NCI-H2029 (cell line): Measurements from ENCODE around the gene PRXL2A.
"Not testable (repeated sequence)": the region's sequence is repeated elsewhere in the genome, so short reads cannot be mapped to it uniquely, and the experiment has no call there.

ENCODE experiments used
- DNase-seq: peaks from one replicate; lab custom pipeline; 2025; lab: John Stamatoyannopoulos, UW

PRXL2A gene

DNA sequence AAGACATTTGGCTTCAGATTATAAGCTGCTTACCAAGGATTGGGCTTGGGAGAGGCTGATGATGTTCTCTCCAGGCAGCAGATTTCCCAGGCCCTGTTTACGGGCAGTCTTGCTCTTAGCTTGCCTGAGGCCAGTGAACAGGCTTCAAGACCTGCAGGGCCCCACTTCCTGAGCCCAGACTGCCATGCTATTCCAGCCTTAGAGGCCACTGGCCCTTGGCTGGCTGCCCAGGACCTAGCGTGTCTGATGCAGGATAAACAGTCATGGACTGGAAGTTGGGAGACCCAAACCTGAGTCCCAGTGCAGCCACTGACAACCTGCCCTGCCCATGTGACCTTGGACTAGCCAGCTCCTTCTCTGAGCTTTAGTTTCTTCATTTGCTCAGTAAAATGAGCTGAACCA lies 2.9 kb downstream of the PRXL2A start:
- DNase-seq = no peak

DNA sequence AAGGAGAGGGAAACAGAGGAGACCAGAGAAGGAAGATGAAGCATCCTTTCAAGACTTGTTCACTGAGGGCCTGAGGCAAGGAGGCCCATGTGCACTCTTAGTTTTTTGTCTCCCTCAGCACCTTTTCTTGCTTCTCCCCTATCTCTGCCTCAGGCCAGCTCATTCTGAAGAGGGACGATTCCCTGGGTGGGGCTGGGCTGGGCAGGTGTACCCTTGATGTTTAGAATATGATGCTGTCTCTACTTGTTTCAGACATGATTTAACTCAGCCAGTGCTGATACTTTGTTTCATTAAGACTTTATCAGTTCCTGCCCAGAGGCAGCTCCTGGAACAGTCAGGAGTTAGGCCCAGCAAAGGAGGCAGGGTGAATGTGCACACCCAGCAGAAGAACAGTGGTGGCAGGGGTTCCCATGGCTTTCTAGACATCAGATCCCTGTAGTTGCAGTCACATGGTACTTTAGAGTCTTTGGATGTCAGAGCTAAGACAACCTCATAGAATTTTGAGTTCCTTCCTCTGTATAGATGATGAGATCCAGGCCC lies 3.4 kb downstream of the PRXL2A start:
- no peak for DNase-seq

DNA sequence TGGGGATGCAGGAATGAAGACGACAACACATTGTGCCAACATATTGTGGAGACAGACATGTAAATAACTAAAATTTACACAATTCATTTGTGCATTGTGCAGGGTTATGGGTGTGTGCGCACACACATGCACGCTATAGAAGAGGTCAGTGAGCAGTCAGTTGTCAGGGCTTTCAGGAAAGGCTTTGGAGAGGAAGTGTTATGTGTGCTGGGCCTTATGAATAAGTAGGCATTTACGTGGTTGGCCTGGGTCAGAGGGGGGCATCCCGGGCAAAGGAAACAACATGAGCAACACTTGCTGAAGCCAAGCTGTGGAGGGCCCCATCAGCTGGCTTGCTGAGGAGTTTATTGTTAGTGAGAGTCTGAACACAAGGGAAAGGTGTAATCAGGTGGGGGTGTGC lies 4.1 kb downstream of the PRXL2A start:
- DNase-seq = no peak

DNA sequence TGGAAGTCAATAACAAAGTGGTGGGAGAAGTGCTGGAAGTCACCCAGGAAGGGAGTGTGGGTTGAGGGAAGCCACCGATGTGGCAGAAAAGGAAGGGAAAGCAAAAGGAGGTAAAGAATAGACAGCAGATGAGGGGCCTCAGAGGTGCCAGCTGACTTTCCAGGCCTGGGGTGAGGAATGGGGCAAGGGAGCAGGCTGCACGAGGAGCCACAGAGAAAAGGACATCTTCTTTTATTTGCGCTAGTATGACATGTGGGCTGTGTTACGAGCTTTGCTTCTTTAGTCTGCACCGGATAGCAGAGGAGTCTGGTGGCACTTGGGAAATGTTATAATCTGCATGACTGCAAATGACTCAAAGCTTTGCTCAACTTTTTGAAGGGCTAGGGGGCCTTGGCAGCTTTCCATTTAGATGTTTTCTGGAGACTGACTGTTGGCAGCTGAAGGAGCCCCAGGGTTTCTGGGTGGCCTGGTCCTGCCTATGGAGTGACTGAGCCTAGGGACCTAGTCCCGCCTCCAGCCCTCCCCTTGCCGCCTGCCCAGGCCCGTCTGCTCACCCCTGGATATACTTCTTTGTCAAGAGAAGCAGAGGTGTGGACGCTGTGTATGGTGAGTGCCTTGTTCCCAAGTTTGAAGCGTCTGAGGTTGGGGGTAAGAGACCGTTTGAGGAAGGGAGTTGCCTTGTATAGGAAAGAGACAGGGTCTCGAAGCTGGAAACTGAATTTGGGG lies 5.1 kb downstream of the PRXL2A start:
- no peak for DNase-seq

DNA sequence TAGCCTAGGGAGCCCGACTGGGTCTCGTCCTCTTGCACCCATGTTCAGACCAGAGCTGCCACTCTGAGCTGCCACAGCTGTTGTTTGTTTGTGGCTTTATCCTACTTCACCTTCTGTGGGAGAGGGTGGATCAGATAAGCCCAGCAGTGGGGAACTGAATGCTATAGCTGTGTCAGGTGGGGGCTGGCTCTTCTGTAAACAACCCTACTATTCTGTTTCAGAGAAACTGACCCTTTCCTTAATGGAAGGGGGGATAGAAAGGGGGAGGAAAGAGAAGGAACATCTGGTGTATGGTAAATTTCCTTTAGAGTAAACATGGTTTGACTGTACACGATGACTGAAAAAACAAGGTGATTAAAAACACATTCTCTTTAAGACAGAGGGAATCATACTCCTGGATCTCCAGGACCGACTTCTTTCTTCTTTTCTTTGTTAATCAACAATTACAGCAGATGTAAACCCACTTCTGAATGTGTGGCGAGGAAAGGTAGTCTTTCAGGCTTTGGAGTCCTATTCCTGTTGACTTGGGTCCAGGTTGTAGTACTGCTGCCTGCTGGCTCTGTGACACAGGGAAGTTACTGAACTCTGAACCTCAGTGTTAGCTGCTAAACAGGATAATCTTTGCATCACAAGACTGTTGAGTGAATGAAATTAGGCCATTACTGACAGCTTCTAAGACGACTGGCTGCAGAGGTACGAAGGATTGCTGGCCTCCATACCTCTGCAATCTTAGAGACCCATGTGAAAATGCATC lies 6.0 kb downstream of the PRXL2A start:
- no peak for DNase-seq

DNA sequence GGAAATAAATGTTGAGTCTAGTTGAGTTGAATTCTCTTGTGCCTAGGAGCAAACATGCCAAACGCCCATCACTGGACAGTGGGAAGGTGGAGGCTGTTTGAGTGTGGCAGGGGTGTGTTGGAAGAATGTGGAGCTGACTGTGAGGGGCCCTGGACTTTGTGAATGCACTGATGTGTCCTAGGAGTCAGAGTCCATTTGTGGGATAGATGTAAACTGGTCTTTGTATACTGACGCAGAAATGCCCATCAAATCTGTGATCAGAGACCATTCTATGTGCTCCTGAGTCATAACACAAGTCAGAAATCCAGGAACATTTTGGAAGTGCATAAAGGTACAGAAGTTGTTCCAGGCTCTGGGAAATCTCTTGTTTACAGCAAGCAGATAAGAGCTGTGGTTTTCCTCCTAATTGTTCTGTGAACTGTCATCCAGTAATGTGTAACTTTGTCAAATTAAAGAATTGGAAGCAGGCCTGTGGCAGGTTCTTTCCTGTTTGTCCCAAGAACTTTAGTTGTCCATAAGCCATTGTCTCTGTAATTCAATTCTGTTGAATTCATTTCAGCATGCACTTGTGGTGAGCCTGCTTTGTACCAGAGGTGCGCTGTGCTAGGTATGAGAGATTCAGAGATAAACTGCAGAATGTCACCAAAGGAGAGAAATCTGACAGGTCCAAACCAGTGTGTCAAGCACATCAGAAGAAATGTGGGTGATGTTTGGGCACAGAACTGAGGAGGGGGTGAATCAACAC lies 7.6 kb downstream of the PRXL2A start:
- DNase-seq = no peak

DNA sequence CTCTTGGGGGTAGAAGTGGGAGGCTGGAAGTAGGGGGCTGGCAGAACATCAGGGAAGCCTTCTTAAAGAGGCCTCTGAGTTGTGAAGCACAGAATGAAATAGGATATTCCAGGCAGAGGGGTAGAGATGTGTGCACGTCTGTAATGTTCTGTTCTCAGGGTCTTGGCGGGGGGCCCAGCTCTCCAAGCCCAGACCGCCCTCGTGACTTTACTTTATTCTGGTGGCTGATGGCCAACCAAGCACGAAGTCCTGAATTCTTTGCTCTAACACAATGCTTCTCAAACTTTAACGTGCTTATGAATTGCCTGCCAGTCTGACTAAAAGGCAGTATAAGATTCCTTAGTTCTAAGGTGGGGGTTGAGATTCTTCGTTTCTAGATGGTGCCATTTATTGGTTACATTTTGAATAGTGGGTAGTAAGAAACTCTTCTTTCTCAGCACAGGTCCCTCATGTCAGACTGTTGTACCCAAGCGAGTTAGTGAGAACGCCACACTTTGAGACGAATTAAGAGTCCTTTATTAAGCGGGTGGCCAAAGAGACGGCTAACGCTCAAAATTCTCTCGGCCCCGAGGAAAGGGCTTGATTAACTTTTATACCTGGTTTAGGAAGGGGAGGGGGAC lies 8.2 kb downstream of the PRXL2A start:
- no peak for DNase-seq

DNA sequence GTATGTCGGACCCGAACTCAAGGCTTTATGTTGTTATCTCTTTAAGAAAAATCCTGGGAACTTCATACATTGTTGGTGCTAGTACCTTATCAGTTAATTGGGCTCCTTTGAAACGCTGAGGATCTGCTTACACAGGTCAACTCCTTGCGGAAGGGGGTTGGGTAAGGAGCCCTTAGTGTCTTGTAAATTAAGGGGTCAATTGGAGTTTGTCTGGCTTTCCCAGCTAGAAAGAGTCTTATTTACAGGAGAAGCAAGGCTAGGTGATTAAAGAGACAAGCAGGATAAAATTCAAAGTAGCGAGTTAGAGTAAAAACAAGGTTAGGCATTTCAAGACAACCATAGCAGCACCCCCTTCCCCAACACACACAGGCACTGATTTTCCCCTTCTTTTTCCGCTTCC lies 8.9 kb downstream of the PRXL2A start:
- not testable (repeated sequence) for DNase-seq

DNA sequence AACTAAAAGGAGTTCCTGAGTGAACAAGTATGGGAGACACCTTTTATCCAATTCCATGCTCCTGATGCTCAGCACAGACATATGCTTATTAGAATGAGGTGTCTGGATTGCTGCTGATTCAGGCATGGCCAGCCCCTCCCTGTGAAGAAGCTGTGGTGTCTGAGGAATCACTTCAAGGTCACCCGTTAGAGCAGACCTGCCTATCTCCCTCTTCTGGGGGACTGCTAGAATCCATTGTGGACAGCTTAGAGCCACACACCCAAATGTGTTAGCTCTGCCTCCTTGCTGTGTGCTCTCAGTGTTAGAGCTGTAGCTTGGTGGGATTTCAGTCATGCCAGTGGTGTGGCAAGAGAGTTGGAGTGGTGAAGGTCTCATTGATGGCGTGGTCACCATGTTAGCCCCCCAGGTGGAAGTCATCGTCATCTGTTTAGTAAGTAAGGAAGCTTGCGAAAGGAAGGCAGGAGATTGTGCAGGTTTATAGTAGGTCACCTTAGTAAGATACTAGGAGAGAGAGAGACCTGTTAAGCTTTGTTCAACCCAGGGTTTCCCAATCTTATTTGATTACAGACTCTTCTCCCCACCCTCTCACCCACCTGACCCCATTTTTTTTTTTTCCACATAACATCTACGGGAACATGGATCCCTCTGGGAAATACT lies 12.8 kb downstream of the PRXL2A start:
- DNase-seq = no peak

DNA sequence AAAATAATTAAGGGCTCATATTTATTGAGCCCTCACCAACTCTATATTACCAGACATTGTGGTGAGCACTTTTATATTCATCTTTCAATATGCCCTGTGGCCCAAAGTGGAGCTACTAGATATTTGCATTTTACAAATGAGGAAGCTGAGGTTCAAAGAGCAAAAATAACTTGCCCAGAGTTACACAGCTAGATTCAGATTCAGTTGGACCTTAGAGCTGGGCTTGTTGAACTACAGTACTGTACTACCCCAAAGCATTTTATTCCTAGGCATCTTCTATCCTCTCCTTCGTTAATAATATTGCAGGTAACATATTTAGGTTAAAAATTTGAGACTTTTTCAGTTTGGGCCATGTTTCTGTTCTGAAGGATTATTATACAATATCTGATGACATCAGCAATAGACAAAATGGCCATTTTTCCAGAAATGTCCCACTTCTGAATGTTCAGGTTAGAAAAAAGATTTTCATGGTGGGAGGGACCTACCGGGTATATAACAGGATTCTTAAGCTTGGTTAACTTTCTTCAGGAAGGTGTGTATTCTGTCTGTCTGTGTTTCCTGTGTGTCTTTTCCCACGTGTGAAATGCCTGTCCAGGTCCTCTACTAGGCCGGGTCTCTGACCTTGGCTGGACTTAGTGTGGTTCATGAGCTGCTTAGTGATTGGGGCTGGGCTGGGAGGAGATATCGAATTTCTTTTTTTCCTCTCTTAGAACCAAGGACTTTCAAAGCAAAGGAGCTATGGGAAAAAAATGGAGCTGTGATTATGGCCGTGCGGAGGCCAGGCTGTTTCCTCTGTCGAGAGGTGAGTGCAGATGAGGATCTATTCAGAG lies 13.6 kb downstream of the PRXL2A start:
- DNase-seq = no peak

DNA sequence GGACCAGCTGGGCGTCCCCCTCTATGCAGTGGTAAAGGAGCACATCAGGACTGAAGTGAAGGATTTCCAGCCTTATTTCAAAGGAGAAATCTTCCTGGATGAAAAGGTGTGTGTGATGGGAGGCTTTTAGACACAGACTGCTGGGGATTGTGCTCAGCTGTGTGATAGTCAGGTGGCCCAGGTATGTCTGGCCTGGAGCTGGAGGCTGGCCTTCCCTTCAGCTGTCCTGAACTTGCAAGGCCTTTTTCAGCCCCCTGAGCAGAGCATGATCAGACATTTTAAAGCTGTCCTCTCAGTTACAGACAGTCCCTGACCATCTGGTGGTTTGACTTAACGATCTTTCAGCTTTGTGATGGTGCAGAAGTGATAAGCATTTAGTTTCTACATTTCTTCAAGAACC lies 17.6 kb downstream of the PRXL2A start:
- DNase-seq = no peak

DNA sequence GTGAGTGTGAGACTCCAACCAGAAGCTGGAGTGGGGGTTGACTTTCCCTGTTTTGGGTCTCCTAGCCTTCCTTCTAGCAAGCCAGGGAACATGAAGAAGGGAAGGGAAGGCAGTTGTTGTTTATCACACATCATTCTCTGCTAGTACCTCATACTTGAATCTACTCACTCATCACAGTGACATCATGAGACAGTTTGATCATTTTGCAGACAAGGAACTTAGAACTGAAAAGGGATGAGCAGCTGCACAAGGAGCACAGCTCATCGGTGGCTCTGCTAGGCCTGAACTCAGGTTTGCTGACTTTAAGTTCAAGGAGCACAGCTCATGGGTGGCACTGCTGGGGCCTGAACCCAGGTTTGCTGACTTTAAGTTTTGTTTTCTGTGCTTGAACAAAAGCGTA lies 19.2 kb downstream of the PRXL2A start:
- DNase-seq = no peak

DNA sequence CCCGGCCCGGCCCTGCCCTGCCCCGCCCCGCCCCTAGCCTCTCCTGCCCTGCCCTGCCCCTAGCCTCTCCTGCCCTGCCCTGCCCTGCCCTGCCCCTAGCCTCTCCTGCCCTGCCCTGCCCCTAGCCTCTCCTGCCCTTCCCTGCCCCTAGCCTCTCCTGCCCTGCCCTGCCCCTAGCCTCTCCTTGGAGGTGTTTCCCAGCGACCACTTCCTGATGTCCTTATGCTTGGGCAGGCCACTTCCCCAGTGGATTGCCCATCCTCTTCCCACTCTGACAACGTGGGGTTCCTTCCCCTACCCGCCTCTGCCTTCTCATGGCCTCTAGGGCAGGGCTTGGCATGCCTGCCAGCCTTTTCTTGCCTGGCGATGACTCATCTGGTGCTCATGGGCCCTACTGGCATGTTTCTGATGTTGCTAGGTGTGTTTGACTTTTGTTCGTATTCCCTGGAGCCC lies 21.2 kb downstream of the PRXL2A start:
- DNase-seq = no peak

DNA sequence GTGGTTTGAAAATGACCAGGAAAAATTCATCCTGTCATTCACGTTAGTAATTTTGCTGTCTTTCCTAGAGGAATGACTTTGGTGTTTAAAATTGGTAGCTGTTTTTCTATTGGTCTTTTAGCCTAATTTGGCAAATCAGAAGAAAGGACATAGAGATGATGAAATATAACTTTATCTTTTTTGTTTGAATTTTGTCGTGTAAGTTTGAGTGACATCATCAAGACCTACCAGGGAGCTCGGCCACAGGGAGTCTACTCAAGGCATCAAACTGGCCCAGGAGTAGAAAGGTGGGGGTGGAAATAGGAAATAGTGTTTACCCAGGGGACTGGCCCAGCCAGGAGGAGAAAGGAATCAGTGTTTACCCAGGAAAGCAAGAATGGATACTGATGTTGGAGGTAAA lies 24.8 kb downstream of the PRXL2A start:
- DNase-seq = no peak

DNA sequence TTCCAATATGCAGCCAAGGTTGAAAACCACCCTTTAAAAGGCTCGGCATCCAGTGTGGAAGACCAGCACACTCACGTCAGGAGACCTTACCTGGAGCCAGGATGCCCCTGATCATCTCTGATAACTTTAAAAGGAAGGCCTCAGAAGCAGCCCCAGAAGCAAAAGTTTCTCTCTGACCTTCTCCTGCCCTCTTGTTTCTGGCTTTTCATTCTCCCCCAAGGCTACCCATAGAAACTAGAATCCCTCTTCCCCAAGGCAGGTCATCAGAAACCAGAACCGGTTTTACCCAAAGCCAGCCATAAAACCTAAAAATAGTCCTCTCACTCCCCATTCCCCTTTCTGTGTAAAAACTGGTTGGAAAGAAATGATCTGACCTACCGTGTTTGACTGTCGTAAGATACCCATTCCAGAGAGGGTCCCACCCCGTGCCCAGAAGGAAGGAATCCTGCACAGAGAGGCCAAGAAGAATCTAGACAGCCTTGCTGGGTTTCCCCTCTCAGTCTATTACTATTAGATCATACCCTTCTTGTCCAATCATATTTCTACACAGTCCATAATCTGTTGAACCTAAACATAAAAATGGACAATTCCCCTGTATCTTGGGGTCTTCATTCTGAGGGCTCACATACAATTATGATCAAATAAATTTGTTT lies 28.2 kb downstream of the PRXL2A start:
- DNase-seq = no peak

DNA sequence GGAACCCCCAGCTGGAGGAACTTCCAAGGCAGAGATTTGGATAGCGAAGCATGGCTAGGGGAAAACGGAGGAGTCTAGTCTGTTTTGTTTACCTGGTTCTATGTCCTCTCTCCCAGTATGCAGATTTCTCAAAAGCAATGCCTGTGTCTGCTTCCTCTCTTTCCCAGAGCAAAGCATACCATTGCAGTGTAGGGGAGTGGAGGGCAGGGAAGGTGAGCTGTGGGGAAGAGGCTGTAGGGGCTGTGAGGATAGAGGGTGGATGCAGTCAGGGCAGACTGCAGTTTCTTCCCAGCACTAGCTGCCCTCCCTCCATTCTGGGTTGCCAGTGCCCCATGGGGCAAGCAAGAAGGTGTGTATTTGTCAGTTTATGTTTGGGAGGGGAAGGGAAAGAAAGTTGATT lies 28.9 kb downstream of the PRXL2A start:
- DNase-seq = no peak

DNA sequence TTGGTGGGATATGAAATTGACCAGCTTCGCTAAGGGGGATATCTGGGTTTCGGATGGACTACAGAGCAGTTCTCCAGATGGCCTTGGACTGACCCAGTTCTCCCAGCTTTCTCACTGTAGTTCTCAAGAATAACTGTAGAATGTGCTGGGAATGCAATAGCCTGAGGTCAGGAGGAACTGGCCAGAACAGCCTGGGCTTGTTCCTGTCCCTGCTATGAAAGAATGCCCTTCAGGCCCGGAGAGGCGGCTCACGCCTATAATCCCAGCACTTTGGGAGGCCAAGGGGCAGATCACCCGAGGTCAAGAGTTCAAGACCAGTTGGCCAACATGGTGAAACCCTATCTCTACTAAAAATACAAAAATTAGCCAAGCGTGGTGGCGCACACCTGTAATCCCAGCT lies 33.5 kb downstream of the PRXL2A start:
- DNase-seq = no peak

DNA sequence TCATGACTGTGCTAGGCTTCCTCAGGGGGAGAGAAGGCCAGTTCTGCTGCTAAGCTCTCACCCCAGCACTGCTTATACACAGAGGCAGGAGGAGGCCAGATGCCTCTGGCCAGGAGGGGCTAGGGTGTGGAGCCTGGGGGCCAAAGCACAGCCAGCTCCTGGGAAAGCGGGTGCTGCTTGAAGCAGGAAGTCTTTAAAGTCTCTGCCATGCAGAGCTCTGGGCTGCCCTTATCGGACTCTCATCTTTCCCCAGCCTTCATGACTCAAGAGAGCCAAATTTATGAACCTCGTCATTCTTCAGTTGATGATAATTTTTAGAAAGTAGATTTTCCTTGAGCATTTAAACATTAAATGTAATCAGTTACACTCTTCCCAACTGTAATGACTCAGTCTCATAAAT lies 34.5 kb downstream of the PRXL2A start:
- no peak for DNase-seq

DNA sequence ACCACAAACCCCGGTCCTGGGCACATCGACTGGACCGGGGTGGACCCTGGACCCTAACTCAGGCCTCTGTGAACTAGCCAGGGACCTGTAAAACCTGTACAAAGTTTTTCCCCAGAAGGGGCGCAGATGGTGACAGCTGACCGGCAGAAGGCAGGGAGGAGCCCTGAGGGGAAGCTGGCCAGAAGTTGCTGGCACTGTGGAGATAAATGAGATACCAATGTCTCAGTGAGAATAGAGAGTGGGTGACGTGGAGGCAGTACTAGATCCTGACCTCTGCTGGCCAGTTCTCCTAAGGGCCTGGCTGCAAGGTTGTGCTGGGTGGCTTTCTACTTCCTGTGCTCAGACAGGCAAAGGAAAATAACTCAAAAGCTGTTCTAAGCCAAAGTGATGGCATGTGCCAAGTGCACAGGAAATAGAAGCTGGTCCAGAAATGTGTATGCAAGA lies 35.2 kb downstream of the PRXL2A start:
- DNase-seq = no peak

DNA sequence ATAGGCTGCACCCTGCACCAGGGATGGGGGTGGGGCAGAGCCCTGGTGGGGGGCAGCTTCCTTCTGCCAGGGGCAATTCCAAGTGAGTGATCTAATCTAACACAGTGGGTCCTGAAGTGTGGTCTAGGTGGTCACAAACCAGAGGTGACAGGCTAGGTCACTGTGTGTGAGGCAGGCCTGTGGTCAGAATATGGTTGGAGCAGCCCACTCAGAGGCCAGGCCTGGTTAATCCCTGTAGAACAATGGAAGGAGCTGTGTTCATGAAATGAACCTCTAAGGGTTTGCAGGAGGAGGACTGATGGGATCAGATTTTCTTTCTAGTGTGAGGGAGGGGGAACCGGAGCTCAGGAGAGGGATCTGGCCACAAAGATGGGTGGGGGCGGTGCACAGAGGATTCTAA lies 35.8 kb downstream of the PRXL2A start:
- no peak for DNase-seq
